Hepatocyte (in vitro differentiated cells): ENCODE measurements around the gene GGCT. TPM values are rescaled to one million over a fixed set of nuclear protein-coding genes. Genes with fewer than 3 reads are reported as not detected.
"Not testable (repeated sequence)": the region's sequence is repeated elsewhere in the genome, so short reads cannot be mapped to it uniquely, and the experiment has no call there.

Source experiments
- DNase-seq: peaks from one replicate; pipeline ENCODE4 v3.0.0-alpha.2; 2016; ENCODE audit warnings: low spot score
- H2AFZ ChIP-seq: fragments of 200-600 bp; sonication (generic); 2 replicates; pipeline ENCODE4 v1.6.0; 2016; ENCODE audit warnings: antibody characterized with exemption, mild to moderate bottlenecking
- H3K27ac ChIP-seq: fragments of 200-600 bp; sonication (generic); 2 replicates; pipeline ENCODE4 v1.5.1; 2016; ENCODE audit warnings: mild to moderate bottlenecking
- H3K27me3 ChIP-seq: fragments of 200-600 bp; sonication (generic); 2 replicates; pipeline ENCODE4 v1.6.1; 2016
- H3K36me3 ChIP-seq: fragments of 200-600 bp; sonication (generic); replicated peaks from 2 replicates; pipeline ENCODE4 v1.5.1; 2016; ENCODE audit warnings: low read depth; ENCODE audit not compliant: insufficient read depth
- H3K4me1 ChIP-seq: fragments of 200-600 bp; sonication (generic); 2 replicates; pipeline ENCODE4 v1.5.1; 2016; ENCODE audit warnings: mild to moderate bottlenecking, moderate library complexity; ENCODE audit not compliant: insufficient read depth
- H3K4me2 ChIP-seq: fragments of 200-600 bp; sonication (generic); 2 replicates; pipeline ENCODE4 v1.6.0; 2016
- H3K4me3 ChIP-seq: fragments of 200-600 bp; sonication (generic); 2 replicates; pipeline ENCODE4 v1.5.1; 2016; ENCODE audit warnings: mild to moderate bottlenecking
- H3K79me2 ChIP-seq: fragments of 200-600 bp; sonication (generic); 2 replicates; pipeline ENCODE4 v1.6.0; 2017; ENCODE audit warnings: mild to moderate bottlenecking
- H3K9me2 ChIP-seq: fragments of 200-600 bp; sonication (generic); replicated peaks from 2 replicates; pipeline ENCODE4 v1.6.0; 2017; ENCODE audit warnings: mild to moderate bottlenecking; ENCODE audit not compliant: insufficient read depth
- H3K9me3 ChIP-seq: fragments of 200-600 bp; sonication (generic); 2 replicates; pipeline ENCODE4 v1.5.1; 2016; ENCODE audit warnings: low read depth, mild to moderate bottlenecking
- H4K20me1 ChIP-seq: fragments of 200-600 bp; sonication (generic); 2 replicates; pipeline ENCODE4 v1.6.0; 2016; ENCODE audit warnings: mild to moderate bottlenecking; ENCODE audit not compliant: insufficient read depth, poor library complexity, severe bottlenecking
- EZH2 ChIP-seq: fragments of 200-600 bp; sonication (generic); IDR thresholded peaks from 2 replicates; pipeline ENCODE4 v1.6.1; 2016; ENCODE audit warnings: antibody characterized with exemption, mild to moderate bottlenecking, borderline replicate concordance
- EZH2phosphoT487 ChIP-seq: fragments of 200-600 bp; sonication (generic); IDR thresholded peaks from one replicate; pipeline ENCODE4 v1.6.1; 2018; ENCODE audit warnings: antibody characterized with exemption, mild to moderate bottlenecking, low read depth, moderate library complexity; ENCODE audit not compliant: unreplicated experiment, severe bottlenecking
- WGBS: methylation state at CpG from one replicate; pipeline ENCODE4 v1.1.6; 2016; ENCODE audit warnings: low lambda C conversion rate; ENCODE audit errors: missing lambda C conversion rate; 5-methylcytosine and 5-hydroxymethylcytosine counted together
- polyA plus RNA-seq: library from polyadenylated mRNA; unstranded; fragments of >200 nt; fragmentation: Nextera tagmentation; extraction: Ambion mirVana; gene quantifications from 2 replicates; pipeline ENCODE4 v1.2.1, GENCODE V29; 2016
- total RNA-seq: library from RNA; depleted of rRNA; stranded (reverse); fragments of >200 nt; gene quantifications from 2 replicates; pipeline ENCODE4 v1.2.3, GENCODE V29; 2014
- TF ChIP-seq, protein P1 (sequence below): fragments of 200-600 bp; sonication (generic); IDR thresholded peaks from 2 replicates; pipeline ENCODE4 v1.5.1; 2016; ENCODE audit warnings: antibody characterized with exemption, mild to moderate bottlenecking; ENCODE audit not compliant: poor library complexity

The GGCT gene
- total and polyA plus RNA-seq, 2 experiments from 2014 or later, result 43.4 to 55.7 TPM

GRCh38 chr7:30546596-30546995, 42.0 kb upstream of the GGCT start:
- Histone ChIP-seq H4K20me1 (no peaks in the 10 kb centered on the region), H3K4me3 (no peak overlapping the region), H3K36me3 (no peaks in the 10 kb centered on the region), H3K79me2 (no peaks in the 10 kb centered on the region), H3K9me3 (no peaks in the 10 kb centered on the region), H3K9me2 (no peaks in the 10 kb centered on the region), H3K4me1 (peaks cover 9% of the 10 kb centered on the region), H2AFZ (no peak overlapping the region), H3K27me3 (no peaks in the 10 kb centered on the region), H3K4me2 (no peak overlapping the region), H3K27ac (no peak overlapping the region)
- no peak for DNase-seq
- TF ChIP-seq EZH2phosphoT487, result no peak
- TF ChIP-seq EZH2, result no peak
- TF ChIP-seq, protein P1, sequence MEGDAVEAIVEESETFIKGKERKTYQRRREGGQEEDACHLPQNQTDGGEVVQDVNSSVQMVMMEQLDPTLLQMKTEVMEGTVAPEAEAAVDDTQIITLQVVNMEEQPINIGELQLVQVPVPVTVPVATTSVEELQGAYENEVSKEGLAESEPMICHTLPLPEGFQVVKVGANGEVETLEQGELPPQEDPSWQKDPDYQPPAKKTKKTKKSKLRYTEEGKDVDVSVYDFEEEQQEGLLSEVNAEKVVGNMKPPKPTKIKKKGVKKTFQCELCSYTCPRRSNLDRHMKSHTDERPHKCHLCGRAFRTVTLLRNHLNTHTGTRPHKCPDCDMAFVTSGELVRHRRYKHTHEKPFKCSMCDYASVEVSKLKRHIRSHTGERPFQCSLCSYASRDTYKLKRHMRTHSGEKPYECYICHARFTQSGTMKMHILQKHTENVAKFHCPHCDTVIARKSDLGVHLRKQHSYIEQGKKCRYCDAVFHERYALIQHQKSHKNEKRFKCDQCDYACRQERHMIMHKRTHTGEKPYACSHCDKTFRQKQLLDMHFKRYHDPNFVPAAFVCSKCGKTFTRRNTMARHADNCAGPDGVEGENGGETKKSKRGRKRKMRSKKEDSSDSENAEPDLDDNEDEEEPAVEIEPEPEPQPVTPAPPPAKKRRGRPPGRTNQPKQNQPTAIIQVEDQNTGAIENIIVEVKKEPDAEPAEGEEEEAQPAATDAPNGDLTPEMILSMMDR, result no peak
- 94% methylated on average over 4 of the region's 4 CpGs for WGBS

GRCh38 chr7:30545791-30546555, 41.3 kb upstream of the GGCT start:
- peaks cover 9% of the 10 kb centered on the region for H3K4me1 ChIP-seq
- no peak overlapping the region for H2AFZ ChIP-seq
- peak; percentile 18 for DNase-seq
- no peaks in the 10 kb centered on the region for H3K27me3 ChIP-seq
- H3K4me2 ChIP-seq, result no peak overlapping the region
- peak overlapping the region; percentile 56 for H3K27ac ChIP-seq
- no peak overlapping the region for H3K4me3 ChIP-seq
- H3K36me3 ChIP-seq, result no peaks in the 10 kb centered on the region
- TF ChIP-seq, protein P1, result no peak
- no peak for TF ChIP-seq EZH2phosphoT487
- WGBS, result 63% methylated on average over 5 of the region's 5 CpGs
- H3K9me3 ChIP-seq, result no peaks in the 10 kb centered on the region
- H3K9me2 ChIP-seq, result no peaks in the 10 kb centered on the region
- H4K20me1 ChIP-seq, result no peaks in the 10 kb centered on the region
- H3K79me2 ChIP-seq, result no peaks in the 10 kb centered on the region

GRCh38 chr7:30543813-30544525, 39.3 kb upstream of the GGCT start:
- no peak overlapping the region for H2AFZ ChIP-seq
- TF ChIP-seq EZH2 (no peak), EZH2phosphoT487 (no peak)
- TF ChIP-seq, protein P1, result no peak
- H3K27ac ChIP-seq, result peak overlapping the region; percentile 5
- WGBS, result 79% methylated on average over 6 of the region's 6 CpGs
- no peaks in the 10 kb centered on the region for H3K9me2 ChIP-seq
- no peak overlapping the region for H3K4me3 ChIP-seq
- no peaks in the 10 kb centered on the region for H4K20me1 ChIP-seq
- peaks cover 5% of the 10 kb centered on the region for H3K4me1 ChIP-seq
- H3K27me3 ChIP-seq, result no peaks in the 10 kb centered on the region
- H3K9me3 ChIP-seq, result no peaks in the 10 kb centered on the region
- H3K79me2 ChIP-seq, result no peaks in the 10 kb centered on the region
- no peak for DNase-seq
- no peak overlapping the region for H3K4me2 ChIP-seq
- no peaks in the 10 kb centered on the region for H3K36me3 ChIP-seq

- not testable (repeated sequence) for H3K9me3 ChIP-seq, H3K4me3 ChIP-seq, H3K36me3 ChIP-seq, H2AFZ ChIP-seq, H3K9me2 ChIP-seq, DNase-seq, H3K4me1 ChIP-seq, H3K79me2 ChIP-seq, H3K27ac ChIP-seq, H3K4me2 ChIP-seq, H3K27me3 ChIP-seq, H4K20me1 ChIP-seq
- WGBS, result 99% methylated on average over 4 of the region's 4 CpGs
Measured at GRCh38 chr7:30543115-30543514, 38.5 kb upstream of the GGCT start.
